ENCODE results near the gene CAVIN1.

DNA sequence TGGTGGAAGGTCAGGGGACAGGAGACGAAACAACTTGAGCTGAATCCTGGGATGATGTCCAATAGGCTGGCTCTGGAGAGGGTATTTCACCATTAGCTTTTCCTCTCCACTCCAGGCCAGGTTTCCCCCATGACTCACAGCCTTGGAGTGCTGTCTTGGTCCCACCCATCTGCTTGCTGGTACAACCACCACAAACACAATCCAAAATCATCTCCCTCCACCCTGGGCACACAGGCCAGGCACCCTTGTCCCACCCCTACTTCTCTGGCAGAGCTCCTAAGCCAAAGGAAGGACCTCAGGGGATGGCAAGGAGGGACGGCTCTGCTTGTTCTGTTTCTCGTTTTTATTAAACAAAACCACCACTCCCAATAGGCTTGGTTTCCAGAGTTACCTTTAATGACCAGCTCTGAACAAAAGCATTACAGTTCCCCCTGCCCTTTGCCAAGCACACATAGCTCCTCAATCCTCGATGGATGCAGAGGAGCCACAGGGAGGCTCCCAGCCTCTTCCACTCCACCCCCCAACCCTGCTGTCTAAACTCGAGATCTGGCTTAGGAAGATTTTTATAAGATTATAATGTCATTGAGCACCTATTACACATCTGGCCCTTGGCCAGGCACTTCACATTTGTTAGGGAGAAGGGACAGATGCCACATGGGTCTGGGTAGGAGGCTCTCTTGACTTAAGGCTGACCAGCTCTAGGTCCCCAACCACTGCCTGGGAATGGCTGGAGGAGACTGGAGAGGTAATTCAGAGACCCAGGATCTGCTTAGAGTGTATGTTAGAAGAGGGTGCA, 13.3 kb downstream of the CAVIN1 start:
- TF ChIP-seq, protein P1, sequence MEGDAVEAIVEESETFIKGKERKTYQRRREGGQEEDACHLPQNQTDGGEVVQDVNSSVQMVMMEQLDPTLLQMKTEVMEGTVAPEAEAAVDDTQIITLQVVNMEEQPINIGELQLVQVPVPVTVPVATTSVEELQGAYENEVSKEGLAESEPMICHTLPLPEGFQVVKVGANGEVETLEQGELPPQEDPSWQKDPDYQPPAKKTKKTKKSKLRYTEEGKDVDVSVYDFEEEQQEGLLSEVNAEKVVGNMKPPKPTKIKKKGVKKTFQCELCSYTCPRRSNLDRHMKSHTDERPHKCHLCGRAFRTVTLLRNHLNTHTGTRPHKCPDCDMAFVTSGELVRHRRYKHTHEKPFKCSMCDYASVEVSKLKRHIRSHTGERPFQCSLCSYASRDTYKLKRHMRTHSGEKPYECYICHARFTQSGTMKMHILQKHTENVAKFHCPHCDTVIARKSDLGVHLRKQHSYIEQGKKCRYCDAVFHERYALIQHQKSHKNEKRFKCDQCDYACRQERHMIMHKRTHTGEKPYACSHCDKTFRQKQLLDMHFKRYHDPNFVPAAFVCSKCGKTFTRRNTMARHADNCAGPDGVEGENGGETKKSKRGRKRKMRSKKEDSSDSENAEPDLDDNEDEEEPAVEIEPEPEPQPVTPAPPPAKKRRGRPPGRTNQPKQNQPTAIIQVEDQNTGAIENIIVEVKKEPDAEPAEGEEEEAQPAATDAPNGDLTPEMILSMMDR (IDR thresholded peaks at IDR 0.05; ENCODE audit: insufficient read depth, low read length, poor library complexity, severe bottlenecking), result no peak
- TF ChIP-seq EZH2phosphoT487 (conservative IDR thresholded peaks at IDR 0.05; ENCODE audit: low read length), result no peak

Data from SU-DHL-6 (cell line).